A549 (cell line): ENCODE data around the gene PRR35.

ENCODE experiments used
- CHD2 ChIP-seq: fragments of 150-350 bp; IDR thresholded peaks from 2 replicates; pipeline ENCODE4 v1.6.1; 2014; ENCODE audit warnings: low read length; ENCODE audit not compliant: partially characterized antibody
- EHMT2 ChIP-seq: fragments of 200-600 bp; sonication (generic); IDR thresholded peaks from 2 replicates; pipeline ENCODE4 v1.6.1; 2016; ENCODE audit warnings: antibody characterized with exemption, low read depth, mild to moderate bottlenecking, moderate library complexity
- EP300 ChIP-seq, 2 experiments: fragments of >200 bp; sonication (Bioruptor Twin); formaldehyde crosslinking; IDR thresholded peaks; 2 replicates in 1 of 2; 3 replicates in 1 of 2; pipeline ENCODE4 v1.6.1; 2016 to 2017
- JUN ChIP-seq, 2 experiments: fragments of >200 bp; sonication (Bioruptor Twin); formaldehyde crosslinking; IDR thresholded peaks; 2 replicates in 1 of 2; 3 replicates in 1 of 2; pipeline ENCODE4 v1.6.1; 2016 to 2017
- POLR2AphosphoS2 ChIP-seq: conservative IDR thresholded peaks from 2 replicates; pipeline ENCODE4 v1.6.1; 2012; ENCODE audit warnings: low read length, improper control_type of control experiment, inconsistent platforms
- TF ChIP-seq, protein P1 (sequence below): fragments of >200 bp; sonication (Bioruptor Twin); formaldehyde crosslinking; IDR thresholded peaks from 3 replicates; pipeline ENCODE4 v1.5.1; 2016

DNA sequence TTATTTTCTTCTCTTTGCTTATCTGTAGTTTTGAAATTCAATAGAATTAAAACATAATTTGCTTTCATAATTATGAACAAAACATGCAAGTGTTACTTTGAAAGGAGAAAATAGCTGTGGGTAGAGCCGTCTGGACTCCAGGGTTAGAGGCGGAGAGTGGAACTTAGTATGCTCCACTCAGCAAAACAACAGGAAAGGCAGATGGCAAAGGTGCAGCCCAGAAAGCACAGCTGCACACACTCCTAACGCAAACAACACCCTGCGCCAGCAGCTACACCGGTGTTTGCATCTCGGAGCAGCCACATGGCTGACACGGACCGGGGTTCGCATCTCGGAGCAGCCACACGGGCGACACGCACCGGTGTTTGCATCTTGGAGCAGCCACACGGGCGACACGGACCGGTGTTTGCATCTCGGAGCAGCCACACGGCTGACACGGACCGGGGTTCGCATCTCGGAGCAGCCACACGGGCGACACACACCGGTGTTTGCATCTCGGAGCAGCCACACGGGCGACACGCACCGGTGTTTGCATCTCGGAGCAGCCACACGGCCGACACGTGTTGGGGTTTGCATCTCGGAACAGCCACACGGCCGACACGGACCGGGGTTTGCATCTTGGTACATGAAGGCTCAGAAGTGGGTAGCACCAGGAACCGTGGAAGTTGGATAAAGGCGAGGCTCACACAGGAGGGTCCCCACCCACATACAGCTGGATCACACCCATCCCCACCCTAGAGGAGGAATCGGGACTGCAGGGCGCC lies 44.8 kb upstream of the PRR35 start:
- no peak for TF ChIP-seq EHMT2
- no peak for TF ChIP-seq JUN (IDR thresholded peaks at IDR 0.05)
- TF ChIP-seq EP300 (IDR thresholded peaks at IDR 0.05), result no peak
- TF ChIP-seq, protein P1, sequence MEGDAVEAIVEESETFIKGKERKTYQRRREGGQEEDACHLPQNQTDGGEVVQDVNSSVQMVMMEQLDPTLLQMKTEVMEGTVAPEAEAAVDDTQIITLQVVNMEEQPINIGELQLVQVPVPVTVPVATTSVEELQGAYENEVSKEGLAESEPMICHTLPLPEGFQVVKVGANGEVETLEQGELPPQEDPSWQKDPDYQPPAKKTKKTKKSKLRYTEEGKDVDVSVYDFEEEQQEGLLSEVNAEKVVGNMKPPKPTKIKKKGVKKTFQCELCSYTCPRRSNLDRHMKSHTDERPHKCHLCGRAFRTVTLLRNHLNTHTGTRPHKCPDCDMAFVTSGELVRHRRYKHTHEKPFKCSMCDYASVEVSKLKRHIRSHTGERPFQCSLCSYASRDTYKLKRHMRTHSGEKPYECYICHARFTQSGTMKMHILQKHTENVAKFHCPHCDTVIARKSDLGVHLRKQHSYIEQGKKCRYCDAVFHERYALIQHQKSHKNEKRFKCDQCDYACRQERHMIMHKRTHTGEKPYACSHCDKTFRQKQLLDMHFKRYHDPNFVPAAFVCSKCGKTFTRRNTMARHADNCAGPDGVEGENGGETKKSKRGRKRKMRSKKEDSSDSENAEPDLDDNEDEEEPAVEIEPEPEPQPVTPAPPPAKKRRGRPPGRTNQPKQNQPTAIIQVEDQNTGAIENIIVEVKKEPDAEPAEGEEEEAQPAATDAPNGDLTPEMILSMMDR, result no peak
- no peak for TF ChIP-seq POLR2AphosphoS2
- no peak for TF ChIP-seq CHD2
